ENCODE results near the gene CYP19A1.
"Not testable (repeated sequence)": the region's sequence is repeated elsewhere in the genome, so short reads cannot be mapped to it uniquely, and the experiment has no call there.

CYP19A1 gene

DNA sequence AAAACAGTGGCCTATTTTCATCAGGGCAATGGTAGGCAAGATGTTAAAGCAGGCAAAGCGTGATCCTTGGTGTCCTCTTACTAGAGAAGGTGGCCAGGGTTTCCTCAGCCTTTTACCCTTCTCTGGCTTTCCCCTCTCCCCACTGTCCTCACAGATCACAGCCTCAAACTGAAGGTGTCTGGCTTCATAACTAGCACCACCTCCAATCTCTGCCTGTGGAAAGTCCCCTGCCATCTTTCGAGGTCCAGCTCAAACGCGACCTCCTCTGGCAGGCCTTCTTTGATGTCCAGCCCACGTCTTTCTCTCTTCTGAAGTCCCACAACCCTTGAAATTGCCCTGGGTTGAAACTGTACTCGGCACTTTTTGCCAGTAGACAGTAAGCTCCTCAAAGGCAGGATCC is 35.9 kb downstream of the CYP19A1 start:
- no peak for DNase-seq (ENCODE audit: extremely low read depth in 1 of 2, low read depth in 1 of 2)

DNA sequence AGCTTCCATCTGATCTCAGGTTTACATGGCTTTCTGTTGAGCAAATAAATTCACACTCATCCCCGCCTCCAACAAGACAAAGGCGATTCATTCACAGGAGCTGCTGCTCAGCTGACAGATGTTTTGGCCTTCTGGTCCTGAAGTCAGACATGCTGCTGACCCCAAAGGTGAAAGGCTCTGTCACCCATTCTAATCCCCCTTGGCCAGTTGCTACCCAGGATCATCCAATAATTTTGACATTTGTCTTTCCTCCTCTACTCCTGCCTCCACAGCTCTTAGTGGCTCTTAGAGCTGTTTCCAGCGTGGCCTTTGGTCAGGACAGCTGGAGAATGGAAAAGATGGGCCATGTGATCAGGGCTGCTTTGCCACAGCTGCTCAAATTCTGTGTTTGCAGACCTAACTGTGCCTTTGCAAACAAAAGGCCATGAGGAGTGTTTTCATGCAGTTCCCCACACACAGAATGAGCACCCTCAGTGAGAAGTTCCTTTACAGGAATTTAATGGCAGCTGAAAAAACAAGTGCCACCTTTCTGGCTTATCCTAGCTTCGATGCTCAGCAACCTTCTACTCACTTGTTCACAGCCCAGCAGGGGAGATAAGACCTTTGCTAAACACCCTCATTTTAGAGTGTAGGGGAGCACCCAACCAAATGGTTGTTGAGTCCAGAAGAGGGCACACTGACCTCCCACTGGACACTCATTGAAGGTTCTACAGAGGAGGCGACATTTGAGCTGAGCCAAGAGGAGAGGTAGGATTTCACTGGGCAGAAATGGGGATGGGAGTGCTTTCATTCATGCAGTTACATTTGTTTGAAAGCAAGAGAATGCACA is 39.0 kb downstream of the CYP19A1 start:
- no peak for DNase-seq (ENCODE audit: extremely low read depth in 1 of 2, low read depth in 1 of 2)

DNA sequence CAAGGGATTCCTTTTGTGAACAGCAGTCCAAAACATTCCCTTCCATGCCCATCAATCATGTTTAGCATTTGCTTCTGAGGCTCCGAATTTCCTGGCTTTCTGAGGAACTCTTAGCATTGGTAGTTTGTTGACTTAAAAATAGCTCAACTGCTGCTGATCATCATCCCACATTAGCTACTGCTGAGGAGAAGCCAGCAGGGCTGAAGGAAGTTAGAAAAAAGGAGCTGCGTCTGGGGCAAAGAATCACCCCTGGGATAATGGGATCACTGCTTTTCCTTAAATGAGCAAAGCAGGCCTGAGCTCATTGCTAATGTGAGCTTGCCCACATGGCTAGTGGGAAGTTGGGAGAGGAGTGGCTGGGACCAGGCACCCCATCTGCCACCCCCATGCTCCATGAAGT is 39.8 kb downstream of the CYP19A1 start:
- no peak for DNase-seq (ENCODE audit: extremely low read depth in 1 of 2, low read depth in 1 of 2)

DNA sequence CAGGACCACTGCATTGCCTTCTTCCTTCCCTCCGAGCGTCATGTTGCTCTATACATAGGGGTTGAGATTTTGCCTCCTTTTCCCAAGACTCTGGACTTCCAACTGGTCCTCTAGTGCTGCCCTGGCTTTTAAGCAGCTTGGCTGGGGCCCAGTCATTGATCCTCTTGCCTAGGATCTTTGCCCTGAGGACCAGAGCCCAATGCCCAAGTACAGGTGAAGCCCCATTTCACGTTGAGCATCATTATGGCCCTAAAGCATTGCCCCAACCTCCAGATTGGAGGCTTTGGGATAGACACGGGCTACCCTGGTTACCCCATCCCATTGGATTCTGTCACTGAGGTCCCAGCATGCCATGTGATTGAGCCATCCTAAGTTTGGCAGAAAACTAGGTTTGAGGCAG is 47.7 kb downstream of the CYP19A1 start:
- no peak for DNase-seq (ENCODE audit: extremely low read depth in 1 of 2, low read depth in 1 of 2)

DNA sequence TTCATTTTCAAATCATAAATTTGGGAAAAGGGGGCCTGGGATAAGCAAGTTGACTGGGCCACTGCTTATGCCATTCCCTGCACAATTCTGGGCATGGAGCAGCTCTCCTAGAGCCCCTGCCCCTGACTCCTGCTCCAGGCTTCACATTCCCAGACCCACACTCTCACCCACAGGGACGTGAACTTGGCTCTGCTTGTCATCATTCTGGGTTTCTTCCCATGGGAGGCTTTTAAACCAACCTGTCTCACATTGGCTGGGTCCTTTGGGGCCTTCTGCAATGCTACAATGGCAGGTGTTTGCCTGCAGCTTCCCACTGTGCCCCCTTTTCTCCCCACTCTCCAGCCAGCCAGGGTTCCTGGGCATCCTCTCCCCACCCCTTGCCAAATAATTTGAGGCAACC is 49.1 kb downstream of the CYP19A1 start:
- DNase-seq (ENCODE audit: extremely low read depth in 1 of 2, low read depth in 1 of 2): no peak

DNA sequence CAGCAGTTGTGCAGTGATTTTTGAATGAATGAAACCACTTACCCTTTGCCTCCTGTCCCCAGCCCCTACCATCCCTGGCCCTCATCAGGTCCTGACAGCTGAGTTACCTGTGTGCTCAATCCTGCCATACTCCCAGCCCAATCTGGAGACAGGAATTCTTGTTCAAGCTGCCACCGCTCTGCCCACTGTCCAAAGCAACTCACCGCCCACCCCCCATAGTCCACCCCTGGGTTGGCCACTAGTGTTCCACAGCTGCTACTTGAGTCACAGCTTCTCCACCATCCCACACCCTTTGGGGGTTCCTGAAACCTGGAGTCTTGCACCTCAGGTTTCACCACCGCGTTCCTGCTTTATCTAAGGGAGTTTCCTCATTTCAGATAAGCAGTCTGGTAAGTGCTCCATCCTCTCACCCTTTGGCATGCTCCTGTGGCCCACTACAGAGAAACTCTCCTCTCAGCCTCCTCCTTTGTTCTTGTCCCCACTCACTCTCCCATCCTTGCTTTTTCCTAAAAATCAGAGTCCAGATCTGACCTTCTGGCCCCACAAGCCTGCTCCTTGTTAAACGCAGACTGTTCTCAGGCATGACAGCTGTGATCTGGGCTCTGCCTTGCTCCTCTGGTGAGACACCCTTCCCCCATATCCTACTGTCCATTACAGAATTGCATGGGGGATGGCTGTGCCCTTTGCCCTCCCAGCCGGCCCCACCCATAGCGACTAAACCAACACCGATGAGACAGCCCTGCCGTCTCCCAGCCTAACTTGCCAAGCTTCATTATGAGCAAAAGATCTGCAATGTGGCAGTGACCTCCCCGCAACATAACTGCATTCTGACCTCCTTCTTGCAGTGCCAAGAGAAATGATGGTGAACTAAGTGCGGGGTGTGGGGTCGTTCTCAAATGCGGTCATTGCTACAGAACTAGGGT is 50.0 kb downstream of the CYP19A1 start:
- DNase-seq (ENCODE audit: extremely low read depth in 1 of 2, low read depth in 1 of 2): no peak

DNA sequence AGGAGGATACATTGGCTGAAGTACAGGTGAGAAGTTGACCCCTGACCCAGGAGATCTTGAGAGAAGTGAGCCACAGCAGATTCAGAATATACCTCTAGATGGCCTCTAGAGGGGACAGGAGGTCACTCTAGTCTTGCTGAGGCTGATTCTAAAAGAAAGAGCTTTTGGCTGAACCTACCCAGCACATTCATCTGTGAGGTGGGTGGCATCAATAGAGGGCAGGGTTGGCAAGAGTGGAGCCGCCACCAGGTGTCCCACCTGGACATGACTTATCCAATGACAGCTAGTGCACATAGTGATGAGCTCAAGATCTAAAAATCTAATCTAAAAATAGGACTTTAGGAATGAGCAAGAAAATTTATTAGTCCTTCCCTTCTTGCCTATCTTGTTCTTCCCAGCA is 51.6 kb downstream of the CYP19A1 start:
- no peak for DNase-seq (ENCODE audit: extremely low read depth in 1 of 2, low read depth in 1 of 2)

DNA sequence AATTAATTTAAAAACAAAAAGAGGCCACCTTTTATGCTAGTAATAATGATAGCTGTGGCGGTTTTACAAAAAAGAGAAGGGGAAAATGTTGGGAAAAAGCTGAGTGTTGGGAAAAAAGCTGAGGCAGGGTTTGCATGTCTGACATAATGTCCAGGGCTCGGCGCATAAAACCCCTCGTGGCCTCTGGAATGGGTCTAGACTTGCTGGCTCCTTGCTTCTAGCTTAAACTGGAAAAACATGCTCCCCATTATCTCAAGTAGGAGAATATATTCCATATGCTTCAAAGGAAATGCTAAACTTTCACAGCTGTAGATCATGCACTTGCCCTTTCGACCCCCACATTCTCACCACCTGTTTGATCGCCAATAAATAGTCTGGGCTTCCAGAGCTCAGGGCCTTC is 53.0 kb downstream of the CYP19A1 start:
- DNase-seq (ENCODE audit: extremely low read depth in 1 of 2, low read depth in 1 of 2): no peak

DNA sequence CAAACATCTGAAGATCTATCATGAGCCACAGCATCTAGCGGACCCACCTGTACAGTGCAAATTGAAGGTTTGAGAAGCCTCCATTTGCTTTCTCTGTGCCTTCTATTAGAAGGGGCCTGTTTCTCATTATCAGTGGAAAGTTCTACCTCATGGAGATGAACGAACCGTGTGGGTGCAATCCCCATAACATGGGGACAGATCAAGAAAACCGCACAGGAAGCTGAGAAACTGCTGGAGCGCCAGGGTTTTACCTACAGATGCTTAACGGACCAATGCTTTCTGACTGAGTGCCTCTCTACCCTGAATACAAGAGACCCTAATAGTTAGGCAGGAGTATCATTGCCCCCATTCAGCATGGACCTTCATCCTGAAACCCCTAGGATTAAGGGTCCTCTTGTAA is 53.5 kb downstream of the CYP19A1 start:
- DNase-seq (ENCODE audit: extremely low read depth in 1 of 2, low read depth in 1 of 2): no peak

DNA sequence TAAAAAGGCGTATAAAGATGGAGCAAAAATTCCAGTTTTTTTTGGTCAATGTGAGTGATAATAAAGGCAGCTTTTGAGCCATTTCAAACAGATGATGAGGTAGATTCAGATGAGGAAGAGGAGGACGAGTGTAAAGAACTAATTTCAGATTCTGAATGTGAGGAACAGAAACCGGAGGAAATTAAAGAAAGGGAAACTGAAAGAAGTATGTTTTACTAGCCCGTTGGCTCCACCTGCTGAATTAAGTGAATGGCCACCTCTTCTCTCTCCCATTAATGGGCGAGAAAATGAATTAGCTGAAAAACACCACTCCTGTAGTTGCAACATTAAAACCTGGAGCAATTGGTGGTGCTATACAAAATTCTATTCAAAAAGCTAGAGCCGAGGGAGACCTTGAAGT is 55.4 kb downstream of the CYP19A1 start:
- no peak for DNase-seq (ENCODE audit: extremely low read depth in 1 of 2, low read depth in 1 of 2)

DNA sequence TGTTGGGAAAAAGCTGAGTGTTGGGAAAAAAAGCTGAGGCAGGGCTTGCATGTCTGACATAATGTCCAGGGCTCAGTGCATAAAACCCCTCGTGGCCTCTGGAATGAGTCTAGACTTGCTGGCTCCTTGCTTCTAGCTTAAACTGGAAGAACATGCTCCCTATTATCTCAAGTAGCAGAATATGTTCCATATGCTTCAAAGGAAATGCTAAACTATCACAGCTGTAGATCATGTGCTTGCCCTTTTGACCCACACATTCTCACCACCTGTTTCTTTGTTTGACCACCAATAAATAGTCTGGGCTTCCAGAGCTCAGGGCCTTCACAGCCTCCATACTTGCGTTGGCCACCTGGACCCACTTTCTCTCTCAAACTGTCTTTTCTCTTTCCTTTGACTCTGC is 56.2 kb downstream of the CYP19A1 start:
- not testable (repeated sequence) for DNase-seq (ENCODE audit: extremely low read depth in 1 of 2, low read depth in 1 of 2)

DNA sequence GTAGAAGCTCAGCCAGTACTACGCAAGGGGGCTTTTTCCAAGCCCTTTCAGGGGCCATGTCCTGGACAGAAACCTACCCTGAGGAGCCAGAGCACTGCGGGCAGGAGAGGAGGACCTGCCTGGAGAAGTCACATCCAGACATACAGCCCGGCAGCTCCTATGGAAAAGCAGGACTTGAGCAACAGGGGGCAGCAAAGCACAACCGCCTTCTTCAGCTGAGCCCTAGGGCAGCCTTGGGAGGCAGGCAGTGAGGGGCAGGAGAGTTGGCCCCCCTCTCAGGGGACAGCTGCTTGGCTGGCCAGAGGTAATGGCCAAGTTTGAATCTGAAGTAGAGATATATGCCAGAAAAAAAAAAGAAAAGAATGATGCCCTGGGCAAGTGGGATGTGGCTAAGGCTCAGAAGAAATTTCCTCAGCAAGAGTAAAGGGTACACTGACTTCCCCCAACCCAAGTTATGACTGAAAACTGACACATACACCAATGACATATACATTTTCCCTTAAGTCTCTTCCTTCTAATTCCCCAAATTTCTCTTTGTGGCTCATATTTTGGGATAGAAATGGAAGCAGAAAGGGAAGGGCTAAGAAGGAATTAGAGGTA is 56.9 kb downstream of the CYP19A1 start:
- DNase-seq (ENCODE audit: extremely low read depth in 1 of 2, low read depth in 1 of 2): no peak

DNA sequence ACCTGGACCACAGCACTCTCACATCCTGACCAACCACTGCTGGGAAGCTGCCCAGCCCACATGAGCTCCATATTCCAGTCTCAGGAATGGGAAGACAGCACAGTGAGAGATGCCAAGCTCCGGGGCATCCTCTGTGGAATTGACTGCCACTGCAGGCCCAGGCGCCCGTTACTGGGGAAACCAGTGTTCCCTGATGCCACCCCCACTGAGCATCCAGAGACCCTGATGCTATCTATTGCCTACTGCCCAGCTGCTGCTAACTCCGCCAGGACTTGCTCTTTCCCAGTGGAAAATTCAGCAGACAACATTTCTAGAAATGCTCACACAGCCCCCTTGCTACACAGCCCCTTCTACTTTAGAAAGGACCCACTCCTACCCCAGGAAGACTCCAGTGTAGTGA is 57.6 kb downstream of the CYP19A1 start:
- DNase-seq (ENCODE audit: extremely low read depth in 1 of 2, low read depth in 1 of 2): no peak

DNA sequence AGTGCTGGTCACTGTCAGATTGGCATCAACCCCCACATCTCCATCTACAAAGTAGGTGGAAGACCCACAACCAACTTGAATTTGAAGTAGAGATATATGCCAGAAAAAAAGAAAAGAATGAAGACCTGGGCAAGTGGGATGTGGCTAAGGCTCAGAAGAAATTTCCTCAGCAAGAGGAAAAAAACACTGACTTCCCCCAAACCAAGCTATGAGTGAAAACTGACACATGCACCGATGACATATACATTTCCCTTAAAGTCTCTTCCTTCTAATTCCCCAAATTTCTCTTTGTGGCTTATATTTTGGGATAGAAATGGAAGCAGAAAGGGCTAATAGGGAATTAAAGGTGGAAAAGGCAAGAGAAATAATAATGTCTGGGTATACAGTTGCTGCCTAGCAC is 59.0 kb downstream of the CYP19A1 start:
- no peak for DNase-seq (ENCODE audit: extremely low read depth in 1 of 2, low read depth in 1 of 2)

DNA sequence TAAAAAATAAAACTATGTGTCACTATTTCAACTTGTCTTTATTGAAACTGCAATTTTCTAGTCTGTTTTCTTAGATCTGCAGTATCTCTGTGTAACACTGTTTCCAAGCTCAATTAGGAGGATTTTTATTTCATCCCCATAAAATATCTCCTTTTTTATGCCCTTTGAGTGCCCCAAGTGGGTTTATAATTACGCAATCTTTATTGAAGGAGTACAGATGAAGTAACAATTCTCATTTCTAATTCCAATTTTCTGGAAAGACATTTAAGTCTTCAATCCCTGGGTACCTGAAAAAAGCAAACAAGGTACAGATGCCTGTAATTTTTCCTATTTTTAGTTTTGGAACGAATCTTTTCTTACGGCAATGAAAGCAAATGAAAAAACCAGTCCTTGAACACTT is 61.3 kb downstream of the CYP19A1 start:
- DNase-seq (ENCODE audit: extremely low read depth in 1 of 2, low read depth in 1 of 2): no peak

DNA sequence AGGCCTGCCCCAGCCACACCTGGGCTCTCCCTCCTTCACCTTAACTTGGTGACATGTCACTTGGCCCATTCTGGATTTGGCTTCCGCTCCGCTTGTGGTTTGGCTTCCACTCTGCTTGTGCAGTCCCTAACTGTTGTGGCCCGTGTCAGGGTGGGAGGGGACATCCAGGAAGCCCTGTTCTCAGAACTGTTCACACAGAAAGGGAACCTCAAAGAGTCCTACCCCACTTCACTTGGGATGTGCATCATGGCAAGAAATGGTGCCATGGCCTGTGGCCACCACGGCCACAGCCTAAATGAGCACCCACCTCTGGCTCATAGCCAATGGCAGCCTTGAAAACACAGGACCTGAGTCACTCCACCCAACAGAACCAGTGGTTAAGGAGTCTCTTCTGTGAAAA is 63.4 kb downstream of the CYP19A1 start:
- DNase-seq (ENCODE audit: extremely low read depth in 1 of 2, low read depth in 1 of 2): peak in 1 of 2 donors; percentile 19

DNA sequence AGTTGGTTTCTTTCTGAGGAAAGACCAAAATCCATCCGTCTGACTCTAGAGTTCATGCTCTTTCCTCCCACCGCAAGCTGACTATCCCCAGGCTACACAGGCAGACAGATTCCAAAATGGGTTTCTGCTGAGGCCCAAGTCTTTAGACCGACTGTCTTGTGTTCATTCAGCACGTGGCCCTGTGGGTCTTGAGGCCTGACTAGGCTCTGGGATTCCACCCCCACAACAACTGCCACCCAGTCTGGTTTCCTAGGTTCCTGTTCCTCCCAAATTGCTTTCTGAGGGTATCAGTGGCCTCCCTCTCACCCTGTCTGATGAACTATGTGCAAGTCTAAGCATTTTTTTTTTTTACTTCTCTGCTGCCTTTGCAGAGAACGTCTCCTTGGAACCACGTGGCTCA is 67.7 kb downstream of the CYP19A1 start:
- no peak for DNase-seq (ENCODE audit: extremely low read depth in 1 of 2, low read depth in 1 of 2)

DNA sequence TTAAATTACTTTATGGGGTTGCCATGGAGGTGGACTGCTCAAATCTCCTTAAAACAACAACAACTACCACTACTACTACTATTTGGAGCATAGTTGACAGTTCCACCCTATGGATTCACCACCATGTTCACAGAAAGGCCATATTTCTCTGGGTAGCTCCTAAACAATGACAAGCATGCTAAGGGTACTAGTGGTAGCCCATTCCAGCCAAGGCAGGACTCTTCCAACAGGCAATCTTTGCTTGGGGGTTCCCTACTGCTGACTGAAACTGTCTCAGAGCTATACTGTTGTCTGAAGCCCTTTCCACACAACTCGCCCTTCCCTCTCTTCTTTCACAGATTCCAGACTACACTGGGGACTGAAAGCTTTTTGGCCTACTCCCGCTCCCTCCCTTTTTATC is 68.9 kb downstream of the CYP19A1 start:
- no peak for DNase-seq (ENCODE audit: extremely low read depth in 1 of 2, low read depth in 1 of 2)

DNA sequence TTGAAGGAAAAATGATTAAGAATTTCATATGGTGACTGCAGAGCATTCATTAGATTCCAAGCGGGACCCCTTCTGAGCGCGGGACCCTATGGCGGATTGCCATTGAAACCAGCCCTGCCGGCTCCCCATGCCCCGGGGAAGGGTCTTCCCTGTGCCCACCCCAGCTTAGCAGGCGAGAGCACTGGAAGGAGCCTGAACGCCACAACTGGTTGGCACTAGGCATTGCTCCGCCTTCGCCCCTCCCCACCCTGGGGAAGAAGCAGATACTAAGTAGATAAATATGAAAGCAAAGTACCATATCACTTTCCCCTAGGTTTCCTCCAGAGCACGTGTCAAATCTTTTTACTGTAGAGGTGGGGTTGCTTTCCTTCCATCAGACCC is 70.7 kb downstream of the CYP19A1 start:
- no peak for DNase-seq (ENCODE audit: extremely low read depth in 1 of 2, low read depth in 1 of 2)

DNA sequence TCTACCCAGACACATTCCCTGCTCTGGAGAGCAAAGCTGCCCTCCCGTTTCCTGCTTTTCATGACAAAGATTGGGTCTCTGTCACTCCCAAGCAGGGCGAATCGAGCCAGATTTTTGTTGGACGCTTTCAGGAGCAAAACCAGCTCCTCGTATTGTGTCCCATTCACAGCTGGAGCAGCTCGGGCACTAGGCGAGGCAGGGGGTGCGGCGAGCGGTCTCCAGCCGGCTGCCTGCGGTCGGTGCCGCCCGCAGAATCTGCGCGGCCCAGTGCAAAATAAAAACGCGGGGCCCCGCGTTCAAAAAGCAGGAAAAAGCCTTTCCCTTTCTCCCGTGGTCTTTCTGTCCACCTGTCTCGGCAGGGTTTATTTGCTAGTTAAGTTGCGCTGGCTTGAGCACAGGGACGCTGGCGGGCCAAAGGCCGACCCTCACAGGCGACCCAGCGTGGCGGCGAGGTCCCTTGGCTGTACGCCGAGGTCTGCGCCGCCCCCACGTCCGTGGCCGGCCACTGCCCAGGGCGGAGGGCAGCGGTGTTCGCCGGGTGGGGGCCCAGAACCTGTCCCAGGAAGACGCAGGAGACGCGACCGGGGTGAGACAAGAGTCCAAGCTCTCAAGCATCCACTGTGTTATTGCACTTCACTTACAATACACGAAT is 71.2 kb downstream of the CYP19A1 start:
- no peak for DNase-seq (ENCODE audit: extremely low read depth in 1 of 2, low read depth in 1 of 2)

DNA sequence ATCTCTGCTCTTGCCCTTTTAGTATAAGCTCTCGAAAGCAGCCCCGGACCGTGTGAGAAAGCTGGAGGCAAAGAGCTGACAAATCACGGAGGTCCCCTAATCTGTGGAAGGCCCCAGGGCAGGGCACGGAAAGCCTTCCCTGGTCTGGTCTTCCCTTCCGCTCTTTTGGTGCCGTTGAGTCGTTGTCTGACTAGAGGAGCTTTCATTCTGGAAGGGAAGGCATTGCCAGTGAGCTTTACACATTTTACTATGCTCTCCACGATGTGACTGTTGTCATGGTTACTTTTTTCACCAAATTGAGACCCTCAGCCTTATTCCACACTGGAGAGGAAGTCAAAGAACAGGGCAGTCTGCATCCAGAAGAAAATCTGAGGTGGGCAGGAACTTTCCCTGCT is 71.7 kb downstream of the CYP19A1 start:
- no peak for DNase-seq (ENCODE audit: extremely low read depth in 1 of 2, low read depth in 1 of 2)

Measured in stimulated activated CD8-positive, alpha-beta memory T cell treated with anti-CD3 and anti-CD28 coated beads, Interleukin-7, amount 100 ng/mL, for 48 hours (primary cell).